Measurements from ENCODE around the gene TCEAL3. TPM values are rescaled to one million over a fixed set of nuclear protein-coding genes. Genes with fewer than 3 reads are reported as not detected.

TCEAL3 gene
- total RNA-seq, 2 experiments from 2014 or later: 5.0 to 5.8 TPM

DNA sequence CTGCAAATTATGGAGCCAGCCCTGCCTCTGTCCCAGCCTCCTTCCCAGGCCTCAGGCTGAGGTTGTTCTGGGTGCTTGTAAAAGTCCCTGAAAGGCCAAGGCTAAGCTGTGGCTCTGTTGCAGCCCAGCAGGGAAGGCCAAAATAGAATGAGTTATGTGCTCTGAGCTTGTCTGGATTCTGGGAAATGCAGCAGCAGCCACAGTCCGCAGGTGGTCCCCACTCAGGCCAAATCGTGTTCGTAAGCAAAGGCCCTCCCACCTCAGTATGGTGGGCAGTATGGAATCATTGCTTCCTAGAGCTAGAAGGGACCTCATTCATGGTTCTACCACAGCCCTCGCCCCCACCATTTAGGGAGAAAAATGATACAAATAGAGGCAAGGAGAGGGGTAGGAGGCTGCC lies 16.3 kb downstream of the TCEAL3 start:
- intact Hi-C loops (cut with DNase I, micrococcal nuclease): loop anchor here in 1 of 2 experiments (10.0 kb wide), 1 partner anchor 61 kb away; the partner anchor contains the start of gene MORF4L2
- POLR2A ChIA-PET: no interaction called here
- Mint-ChIP-seq H3K36me3 (ENCODE audit: low read depth) (no peaks in the 10 kb centered on the region), H3K27ac (no peak overlapping the region), H3K4me1 (ENCODE audit: low read depth) (peaks cover 17% of the 10 kb centered on the region), H3K9me3 (no peaks in the 10 kb centered on the region), H3K4me3 (no peak overlapping the region), H3K27me3 (no peaks in the 10 kb centered on the region)
- H3K36me3 ChIP-seq (ENCODE audit: insufficient read depth, low read length): no peaks in the 10 kb centered on the region
- no peak for ATAC-seq (ENCODE audit: poor library complexity)
- H3K9me3 ChIP-seq (ENCODE audit: control insufficient read depth in 1 of 2, insufficient read depth in 1 of 2, low read length in 2 of 2): no peaks in the 10 kb centered on the region
- no peak overlapping the region for H3K27ac ChIP-seq (ENCODE audit: low read depth in 1 of 2, low read length in 2 of 2)
- no peak overlapping the region for H3K4me3 ChIP-seq (ENCODE audit: low read length)
- H3K27me3 ChIP-seq (ENCODE audit: control insufficient read depth in 1 of 2, insufficient read depth in 2 of 2, low read length in 2 of 2): no peaks in the 10 kb centered on the region
- DNase-seq: no peak
- TF ChIP-seq, protein P1, sequence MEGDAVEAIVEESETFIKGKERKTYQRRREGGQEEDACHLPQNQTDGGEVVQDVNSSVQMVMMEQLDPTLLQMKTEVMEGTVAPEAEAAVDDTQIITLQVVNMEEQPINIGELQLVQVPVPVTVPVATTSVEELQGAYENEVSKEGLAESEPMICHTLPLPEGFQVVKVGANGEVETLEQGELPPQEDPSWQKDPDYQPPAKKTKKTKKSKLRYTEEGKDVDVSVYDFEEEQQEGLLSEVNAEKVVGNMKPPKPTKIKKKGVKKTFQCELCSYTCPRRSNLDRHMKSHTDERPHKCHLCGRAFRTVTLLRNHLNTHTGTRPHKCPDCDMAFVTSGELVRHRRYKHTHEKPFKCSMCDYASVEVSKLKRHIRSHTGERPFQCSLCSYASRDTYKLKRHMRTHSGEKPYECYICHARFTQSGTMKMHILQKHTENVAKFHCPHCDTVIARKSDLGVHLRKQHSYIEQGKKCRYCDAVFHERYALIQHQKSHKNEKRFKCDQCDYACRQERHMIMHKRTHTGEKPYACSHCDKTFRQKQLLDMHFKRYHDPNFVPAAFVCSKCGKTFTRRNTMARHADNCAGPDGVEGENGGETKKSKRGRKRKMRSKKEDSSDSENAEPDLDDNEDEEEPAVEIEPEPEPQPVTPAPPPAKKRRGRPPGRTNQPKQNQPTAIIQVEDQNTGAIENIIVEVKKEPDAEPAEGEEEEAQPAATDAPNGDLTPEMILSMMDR (IDR thresholded peaks at IDR 0.05): no peak
- CTCF ChIA-PET: no interaction called here
- peaks cover 4% of the 10 kb centered on the region for H3K4me1 ChIP-seq (ENCODE audit: insufficient read depth, low read length)

DNA sequence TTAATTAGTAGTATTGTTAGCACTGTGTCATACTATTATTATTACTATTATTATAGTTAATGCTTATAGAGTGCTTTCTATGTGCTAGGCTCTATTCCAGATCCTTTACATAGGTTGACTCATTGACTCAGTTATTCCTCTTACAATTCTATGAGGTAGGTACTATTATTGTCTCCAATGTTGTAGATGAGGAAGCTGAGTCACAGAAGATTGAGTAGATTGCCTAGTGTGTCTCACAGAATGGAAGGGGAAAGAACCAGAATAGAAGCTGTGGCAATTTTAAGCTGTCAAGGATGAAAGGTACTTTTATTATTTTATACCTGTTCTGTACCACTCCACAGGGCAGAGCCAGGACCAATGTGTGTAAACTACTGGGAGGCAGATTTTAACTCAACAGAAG lies 19.1 kb downstream of the TCEAL3 start:
- POLR2A ChIA-PET: no interaction called here
- no peak overlapping the region for H3K4me3 ChIP-seq (ENCODE audit: low read length)
- H3K9me3 ChIP-seq (ENCODE audit: control insufficient read depth in 1 of 2, insufficient read depth in 1 of 2, low read length in 2 of 2): no peaks in the 10 kb centered on the region
- Mint-ChIP-seq H3K36me3 (ENCODE audit: low read depth) (no peaks in the 10 kb centered on the region), H3K27ac (peak overlapping the region; percentile 53), H3K4me1 (ENCODE audit: low read depth) (peaks cover 27% of the 10 kb centered on the region), H3K9me3 (no peaks in the 10 kb centered on the region), H3K4me3 (peak overlapping the region; percentile 48), H3K27me3 (no peaks in the 10 kb centered on the region)
- DNase-seq (no peak), ATAC-seq (ENCODE audit: poor library complexity) (no peak)
- intact Hi-C loops (cut with DNase I, micrococcal nuclease): loop anchor here (5.0 to 10.0 kb wide), 2 partner anchors 55 to 58 kb away; partner anchors contain the start of gene MORF4L2 (in 1 of the 2)
- CTCF ChIA-PET: no interaction called here
- no peaks in the 10 kb centered on the region for H3K36me3 ChIP-seq (ENCODE audit: insufficient read depth, low read length)
- TF ChIP-seq, protein P1 (IDR thresholded peaks at IDR 0.05): no peak
- no peaks in the 10 kb centered on the region for H3K27me3 ChIP-seq (ENCODE audit: control insufficient read depth in 1 of 2, insufficient read depth in 2 of 2, low read length in 2 of 2)
- no peak overlapping the region for H3K27ac ChIP-seq (ENCODE audit: low read depth in 1 of 2, low read length in 2 of 2)
- peaks cover 9% of the 10 kb centered on the region for H3K4me1 ChIP-seq (ENCODE audit: insufficient read depth, low read length)

DNA sequence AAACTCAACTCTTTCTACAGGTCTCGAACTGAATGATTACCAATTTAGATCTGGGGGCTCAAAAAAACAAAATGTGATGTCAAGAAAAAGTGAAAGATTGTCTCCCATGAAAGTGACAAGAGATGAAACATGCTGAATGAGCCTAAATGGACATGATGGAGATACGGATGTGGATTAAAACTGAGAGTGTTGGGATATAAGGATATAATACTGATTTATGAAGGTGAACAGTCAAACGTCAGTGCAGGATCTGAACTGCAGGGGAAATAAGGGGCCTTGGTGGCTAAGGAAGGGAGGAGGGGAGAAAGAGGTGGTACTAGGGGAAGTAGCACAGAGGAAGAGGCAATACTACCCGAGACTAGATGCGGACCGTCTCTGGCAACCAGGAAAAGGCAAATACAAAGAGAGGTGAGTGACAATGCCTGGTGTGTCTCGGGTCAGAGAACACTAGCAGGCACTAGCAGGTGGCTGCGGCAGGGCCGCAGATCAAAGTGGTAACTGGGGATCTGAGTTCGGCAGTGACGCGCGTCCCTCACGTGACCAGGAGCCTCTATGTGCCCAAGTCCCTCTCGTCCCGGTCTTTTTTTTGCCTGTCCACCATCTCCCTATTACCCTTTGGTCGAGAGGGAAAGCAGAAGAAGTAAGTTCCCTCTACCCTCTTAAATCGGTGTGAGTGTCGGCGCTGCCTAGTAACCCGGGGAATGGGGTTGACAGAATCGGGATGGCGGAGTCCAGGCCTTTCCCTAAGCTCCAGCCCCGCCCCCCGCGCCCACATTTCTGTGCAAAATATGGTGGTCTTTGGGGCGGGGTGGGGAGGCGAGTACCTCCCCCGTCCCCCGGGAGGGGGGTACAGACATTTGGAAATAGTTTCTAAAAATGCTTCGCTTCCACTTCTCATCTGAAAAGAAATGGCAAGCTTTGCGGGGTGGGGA lies 20.9 kb downstream of the TCEAL3 start, which contains the start of gene TCEAL1:
Gene TCEAL1, plus strand, starts transcription at position 590 of the 932 bp plus-strand sequence. CDS start 942 bp downstream, outside the sequence.
- peak; percentile 64 for ATAC-seq (ENCODE audit: poor library complexity)
- Histone ChIP-seq H3K9me3 (ENCODE audit: control insufficient read depth in 1 of 2, insufficient read depth in 1 of 2, low read length in 2 of 2) (no peaks in the 10 kb centered on the region), H3K27me3 (ENCODE audit: control insufficient read depth in 1 of 2, insufficient read depth in 2 of 2, low read length in 2 of 2) (no peaks in the 10 kb centered on the region), H3K27ac (ENCODE audit: low read depth in 1 of 2, low read length in 2 of 2) (peak within 1 kb of the TSS in 1 of 2 donors; percentile 41), H3K4me3 (ENCODE audit: low read length) (peak within 1 kb of the TSS; percentile 84), H3K36me3 (ENCODE audit: insufficient read depth, low read length) (no peaks in the 10 kb centered on the region), H3K4me1 (ENCODE audit: insufficient read depth, low read length) (peaks cover 9% of the 10 kb centered on the region)
- Mint-ChIP-seq H3K9me3 (no peaks in the 10 kb centered on the region), H3K36me3 (ENCODE audit: low read depth) (no peaks in the 10 kb centered on the region), H3K27me3 (no peaks in the 10 kb centered on the region), H3K27ac (peak within 1 kb of the TSS; percentile 65), H3K4me3 (peak within 1 kb of the TSS; percentile 94), H3K4me1 (ENCODE audit: low read depth) (peaks cover 27% of the 10 kb centered on the region)
- TF ChIP-seq, protein P1 (IDR thresholded peaks at IDR 0.05): no peak
- intact Hi-C loops (cut with DNase I, micrococcal nuclease): loop anchor here (5.0 to 10.0 kb wide), 2 partner anchors 54 to 56 kb away; partner anchors contain the start of gene MORF4L2 (in 1 of the 2)
- ChIA-PET POLR2A (no interaction called here), CTCF (no interaction called here)
- peak in 9 of 14 experiments; percentile 9 to 72 (median 41) for DNase-seq
